Left lung (tissue), 10 donors: ENCODE results near the gene TBC1D25. TPM values are rescaled to one million over a fixed set of nuclear protein-coding genes. Genes with fewer than 3 reads are reported as not detected.
A peak's percentile ranks its signal among the peaks of the same experiment; 100 is the strongest.
"Not testable (repeated sequence)": the region's sequence is repeated elsewhere in the genome, so short reads cannot be mapped to it uniquely, and the experiment has no call there.

ENCODE experiments used
- ATAC-seq: fragments of 200-7000 bp; cut with Tn5 transposase; one replicate; pipeline ENCODE4 v1.9.1; 2020; ENCODE audit warnings: moderate library complexity
- DNase-seq, 4 donors: peaks; one replicate each; pipeline ENCODE4 v3.0.0-alpha.2; 2013 to 2020
- H3K27ac ChIP-seq, 2 donors: fragments of 200-600 bp; sonication (generic) in 1 of 2; one replicate each; pipeline versions ENCODE4 v1.5.0 to v1.8.0; 2020 to 2021
- H3K27me3 ChIP-seq, 2 donors: fragments of 200-600 bp; sonication (generic) in 1 of 2; one replicate each; pipeline versions ENCODE4 v1.5.0 to v1.8.0; 2020 to 2021
- H3K36me3 ChIP-seq, 2 donors: fragments of 200-600 bp; sonication (generic) in 1 of 2; one replicate each; pipeline versions ENCODE4 v1.5.0 to v1.8.0; 2020 to 2021
- H3K4me1 ChIP-seq, 2 donors: fragments of 200-600 bp; one replicate each; pipeline ENCODE4 v1.8.0; 2021
- H3K4me3 ChIP-seq, 2 donors: fragments of 200-600 bp; sonication (generic) in 1 of 2; one replicate each; pipeline versions ENCODE4 v1.5.0 to v1.8.0; 2020 to 2021; ENCODE audit warnings: mild to moderate bottlenecking in 1 of 2
- H3K9me3 ChIP-seq, 2 donors: fragments of 200-600 bp; sonication (generic) in 1 of 2; one replicate each; pipeline versions ENCODE4 v1.5.0 to v1.8.0; 2020 to 2021
- intact Hi-C, 2 donors: fragments of 100-400 bp; cut with DNase I; formaldehyde crosslinking; loops; one replicate each; pipeline versions ENCODE4 v1.11.2 to v1.14.2; 2022
- polyA plus RNA-seq, 6 donors: library from polyadenylated mRNA; unstranded; fragments of 120-200 nt; gene quantifications; one replicate each; pipeline ENCODE4 v1.2.1, GENCODE V29; 2013; ENCODE audit not compliant: insufficient read length in 6 of 6
- total RNA-seq, 2 donors: library from RNA; stranded (reverse); fragmentation: NEBNext Ultra II Directional; extraction: Animal tissue kit (Norgen Biotek cat#: 25700); gene quantifications; one replicate each; pipeline ENCODE4 v1.2.1, GENCODE V29; 2021
- TF ChIP-seq, protein P1 (sequence below), 2 donors: fragments of 200-600 bp; sonication (generic) in 1 of 2; IDR thresholded peaks; one replicate each; pipeline versions ENCODE4 v1.5.0 to v1.8.0; 2021; ENCODE audit warnings: antibody characterized with exemption in 2 of 2
- donor health status: DM: no; HTN: yes; CAD: no.
- donor health status: DM: no; HTN: no; CAD: no.

The TBC1D25 gene
- total and polyA plus RNA-seq, 8 donors, result 8.7 to 15.2 (median 9.9) TPM

DNA sequence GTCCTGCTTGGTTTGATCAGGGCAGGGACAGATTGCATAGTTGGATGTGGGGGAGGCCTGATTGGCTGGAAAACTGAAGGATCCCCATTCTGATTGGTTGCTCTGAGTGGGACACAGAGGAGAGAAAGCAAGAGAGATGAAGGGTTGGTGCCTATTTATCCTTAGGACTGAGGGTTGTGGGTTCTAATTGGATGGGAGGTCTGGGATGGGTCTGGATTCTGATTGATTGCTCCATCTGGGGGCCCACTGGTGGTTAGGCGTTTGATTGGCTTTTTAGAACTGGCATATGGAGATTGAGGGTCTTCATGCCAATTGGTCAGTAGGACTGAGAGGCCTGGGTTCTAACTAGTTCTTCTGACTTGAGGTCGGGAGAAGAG is 18.6 kb upstream of the TBC1D25 start:
- ATAC-seq, result no peak
- peak in 1 of 4 donors; percentile 3 for DNase-seq
- Histone ChIP-seq H3K27ac (peak overlapping the region in 1 of 2 donors; percentile 66), H3K4me1 (peaks cover 0 to 10% of the 10 kb centered on the region in 2 donors), H3K4me3 (peak overlapping the region in 1 of 2 donors; percentile 52), H3K27me3 (no peaks in the 10 kb centered on the region), H3K9me3 (no peaks in the 10 kb centered on the region), H3K36me3 (no peaks in the 10 kb centered on the region)
- TF ChIP-seq, protein P1, sequence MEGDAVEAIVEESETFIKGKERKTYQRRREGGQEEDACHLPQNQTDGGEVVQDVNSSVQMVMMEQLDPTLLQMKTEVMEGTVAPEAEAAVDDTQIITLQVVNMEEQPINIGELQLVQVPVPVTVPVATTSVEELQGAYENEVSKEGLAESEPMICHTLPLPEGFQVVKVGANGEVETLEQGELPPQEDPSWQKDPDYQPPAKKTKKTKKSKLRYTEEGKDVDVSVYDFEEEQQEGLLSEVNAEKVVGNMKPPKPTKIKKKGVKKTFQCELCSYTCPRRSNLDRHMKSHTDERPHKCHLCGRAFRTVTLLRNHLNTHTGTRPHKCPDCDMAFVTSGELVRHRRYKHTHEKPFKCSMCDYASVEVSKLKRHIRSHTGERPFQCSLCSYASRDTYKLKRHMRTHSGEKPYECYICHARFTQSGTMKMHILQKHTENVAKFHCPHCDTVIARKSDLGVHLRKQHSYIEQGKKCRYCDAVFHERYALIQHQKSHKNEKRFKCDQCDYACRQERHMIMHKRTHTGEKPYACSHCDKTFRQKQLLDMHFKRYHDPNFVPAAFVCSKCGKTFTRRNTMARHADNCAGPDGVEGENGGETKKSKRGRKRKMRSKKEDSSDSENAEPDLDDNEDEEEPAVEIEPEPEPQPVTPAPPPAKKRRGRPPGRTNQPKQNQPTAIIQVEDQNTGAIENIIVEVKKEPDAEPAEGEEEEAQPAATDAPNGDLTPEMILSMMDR (IDR thresholded peaks at IDR 0.05), result no peak
- intact Hi-C loops, result no loop called here

GRCh38 chrX:48521353-48522243 is 17.9 kb upstream of the TBC1D25 start, which contains the start of gene EBP:
Gene EBP (plus strand): TSS chrX:48521808. CDS start chrX:48523772, 1,964 bp downstream.
- Histone ChIP-seq H3K9me3 (no peaks in the 10 kb centered on the region), H3K4me1 (peaks cover 0 to 10% of the 10 kb centered on the region in 2 donors), H3K36me3 (peaks cover 0 to 2% of the 10 kb centered on the region in 2 donors), H3K27me3 (no peaks in the 10 kb centered on the region), H3K4me3 (peak within 1 kb of the TSS; percentile 35 to 52), H3K27ac (peak within 1 kb of the TSS in 1 of 2 donors; percentile 66)
- peak; percentile 68 to 91 (median 90) for DNase-seq
- peak; percentile 99 for ATAC-seq
- intact Hi-C loops, result no loop called here
- TF ChIP-seq, protein P1 (IDR thresholded peaks at IDR 0.05), result no peak

DNA sequence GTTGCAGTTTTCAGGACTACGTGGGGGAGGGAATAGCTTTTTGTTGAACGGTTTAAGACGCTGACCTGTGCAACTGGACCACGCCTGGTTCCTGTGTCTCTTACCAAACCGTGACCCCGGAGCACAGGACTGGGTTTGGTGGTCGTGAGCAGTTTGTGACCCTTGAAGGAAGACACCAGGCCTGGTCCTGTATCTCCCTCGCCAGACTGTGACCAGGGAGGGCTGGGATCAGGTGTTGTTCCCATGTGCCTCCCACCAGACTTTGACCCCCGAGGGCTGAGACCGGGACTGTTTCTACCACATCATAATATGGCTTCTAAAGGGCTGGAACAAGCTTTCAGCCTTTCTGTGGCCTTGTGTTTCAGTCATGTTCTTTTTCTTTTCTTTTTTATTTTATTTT is 17.2 kb upstream of the TBC1D25 start:
- intact Hi-C loops, result no loop called here
- TF ChIP-seq, protein P1 (IDR thresholded peaks at IDR 0.05), result no peak
- Histone ChIP-seq H3K9me3 (no peaks in the 10 kb centered on the region), H3K4me3 (peak overlapping the region; percentile 35 to 52), H3K27ac (peak overlapping the region in 1 of 2 donors; percentile 66), H3K4me1 (peaks cover 0 to 10% of the 10 kb centered on the region in 2 donors), H3K27me3 (no peaks in the 10 kb centered on the region), H3K36me3 (peaks cover 0 to 9% of the 10 kb centered on the region in 2 donors)
- ATAC-seq, result no peak
- DNase-seq, result no peak

DNA sequence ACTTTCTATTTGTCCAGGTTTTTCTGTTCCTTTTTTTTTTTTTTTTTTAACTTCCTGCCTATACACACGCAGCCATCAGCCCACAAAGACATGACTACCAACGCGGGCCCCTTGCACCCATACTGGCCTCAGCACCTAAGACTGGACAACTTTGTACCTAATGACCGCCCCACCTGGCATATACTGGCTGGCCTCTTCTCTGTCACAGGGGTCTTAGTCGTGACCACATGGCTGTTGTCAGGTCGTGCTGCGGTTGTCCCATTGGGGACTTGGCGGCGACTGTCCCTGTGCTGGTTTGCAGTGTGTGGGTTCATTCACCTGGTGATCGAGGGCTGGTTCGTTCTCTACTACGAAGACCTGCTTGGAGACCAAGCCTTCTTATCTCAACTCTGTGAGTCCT is 15.8 kb upstream of the TBC1D25 start:
- TF ChIP-seq, protein P1 (IDR thresholded peaks at IDR 0.05), result no peak
- Histone ChIP-seq H3K9me3 (no peaks in the 10 kb centered on the region), H3K4me3 (no peak overlapping the region), H3K27ac (no peak overlapping the region), H3K4me1 (peaks cover 0 to 10% of the 10 kb centered on the region in 2 donors), H3K36me3 (peaks cover 0 to 22% of the 10 kb centered on the region in 2 donors), H3K27me3 (no peaks in the 10 kb centered on the region)
- ATAC-seq (no peak), DNase-seq (no peak)
- intact Hi-C loops, result no loop called here

DNA sequence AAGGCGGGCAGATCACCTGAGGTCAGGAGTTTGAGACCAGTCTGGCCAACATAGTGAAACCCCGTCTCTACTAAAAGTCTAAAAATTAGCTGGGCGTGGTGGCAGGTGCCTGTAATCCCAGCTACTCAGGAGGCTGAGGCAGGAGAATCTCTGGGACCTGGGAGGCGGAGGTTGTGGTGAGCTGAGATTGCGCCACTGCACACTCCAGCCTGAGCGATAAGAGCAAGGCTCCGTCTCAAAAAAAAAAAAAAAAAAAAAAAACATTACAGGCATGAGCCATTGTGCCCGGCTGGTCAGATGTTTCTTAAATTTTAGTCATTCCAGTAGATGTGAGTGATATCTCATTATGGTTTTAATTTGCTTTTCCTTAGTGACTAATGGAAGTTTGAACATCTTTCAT is 13.7 kb upstream of the TBC1D25 start:
- H3K27ac ChIP-seq, DNase-seq, H3K4me3 ChIP-seq, ATAC-seq, intact Hi-C loops, H3K9me3 ChIP-seq, H3K27me3 ChIP-seq: not testable (repeated sequence)
- H3K36me3 ChIP-seq, result peaks cover 0 to 22% of the 10 kb centered on the region in 2 donors
- peaks cover 0 to 10% of the 10 kb centered on the region in 2 donors for H3K4me1 ChIP-seq
